Stimulated activated CD4-positive, alpha-beta T cell treated with anti-CD3 and anti-CD28 coated beads, Interleukin-15, amount 100 ng/mL, for 24 hours (primary cell): ENCODE data around the gene CARD16.
"Not testable (repeated sequence)": the region's sequence is repeated elsewhere in the genome, so short reads cannot be mapped to it uniquely, and the experiment has no call there.

ENCODE experiments used
- DNase-seq: peaks from one replicate; pipeline ENCODE4 v3.0.0-alpha.2; 2020

CARD16 gene

GRCh38 chr11:105046898-105047579, 1.9 kb upstream of the CARD16 start:
- DNase-seq = no peak

GRCh38 chr11:105045676-105046296, 651 bp upstream of the CARD16 start:
- DNase-seq = no peak

- no peak for DNase-seq
Measured at GRCh38 chr11:105042178-105042577, 3.0 kb downstream of the CARD16 start.

- DNase-seq = no peak
Measured at GRCh38 chr11:105040703-105041102, 4.4 kb downstream of the CARD16 start.

GRCh38 chr11:105034813-105035620, 10.1 kb downstream of the CARD16 start, which contains the start of gene CASP1:
CASP1 (minus strand) TSS chr11:105035144; CDS start chr11:105035113, 31 bp downstream.
- peak; percentile 30 for DNase-seq

GRCh38 chr11:105034388-105034787, 10.7 kb downstream of the CARD16 start:
- DNase-seq = not testable (repeated sequence)

- no peak for DNase-seq
Measured at GRCh38 chr11:105033781-105034180, 11.4 kb downstream of the CARD16 start.

GRCh38 chr11:105033343-105033742, 11.8 kb downstream of the CARD16 start:
- no peak for DNase-seq

- no peak for DNase-seq
Measured at GRCh38 chr11:105032495-105032894, 12.6 kb downstream of the CARD16 start.

- DNase-seq = no peak
Measured at GRCh38 chr11:105027678-105028077, 17.5 kb downstream of the CARD16 start.

- DNase-seq = no peak
Measured at GRCh38 chr11:105024394-105024793, 20.7 kb downstream of the CARD16 start.

GRCh38 chr11:105023003-105023402, 22.1 kb downstream of the CARD16 start, which contains the start of gene CASP5:
CASP5 (minus strand) TSS chr11:105023168; CDS start chr11:105023136, 32 bp downstream.
- no peak for DNase-seq

GRCh38 chr11:105022527-105022926, 22.6 kb downstream of the CARD16 start:
- DNase-seq = no peak

GRCh38 chr11:105007463-105007862, 37.7 kb downstream of the CARD16 start:
- DNase-seq = no peak

- no peak for DNase-seq
Measured at GRCh38 chr11:105005451-105005845, 39.7 kb downstream of the CARD16 start.

GRCh38 chr11:105004021-105004420, 41.1 kb downstream of the CARD16 start:
- DNase-seq = no peak

GRCh38 chr11:105003151-105003550, 42.0 kb downstream of the CARD16 start:
- no peak for DNase-seq

- peak; percentile 62 for DNase-seq
Measured at GRCh38 chr11:105000797-105001196, 44.3 kb downstream of the CARD16 start.

- DNase-seq = peak; percentile 7
Measured at GRCh38 chr11:105000167-105000566, 45.0 kb downstream of the CARD16 start.

GRCh38 chr11:104999721-105000120, 45.4 kb downstream of the CARD16 start:
- no peak for DNase-seq

- no peak for DNase-seq
Measured at GRCh38 chr11:104997288-104997687, 47.8 kb downstream of the CARD16 start.

GRCh38 chr11:104995001-104995408, 50.1 kb downstream of the CARD16 start:
- DNase-seq = no peak

- no peak for DNase-seq
Measured at GRCh38 chr11:104992781-104993180, 52.4 kb downstream of the CARD16 start.

- no peak for DNase-seq
Measured at GRCh38 chr11:104991994-104992393, 53.1 kb downstream of the CARD16 start.
